ENCODE measurements around the gene CELSR1. TPM values are rescaled to one million over a fixed set of nuclear protein-coding genes. Genes with fewer than 3 reads are reported as not detected.

CELSR1 gene
- total and polyA plus RNA-seq, 2 donors from 2014 or later, result 15.7 to 49.9 TPM

DNA sequence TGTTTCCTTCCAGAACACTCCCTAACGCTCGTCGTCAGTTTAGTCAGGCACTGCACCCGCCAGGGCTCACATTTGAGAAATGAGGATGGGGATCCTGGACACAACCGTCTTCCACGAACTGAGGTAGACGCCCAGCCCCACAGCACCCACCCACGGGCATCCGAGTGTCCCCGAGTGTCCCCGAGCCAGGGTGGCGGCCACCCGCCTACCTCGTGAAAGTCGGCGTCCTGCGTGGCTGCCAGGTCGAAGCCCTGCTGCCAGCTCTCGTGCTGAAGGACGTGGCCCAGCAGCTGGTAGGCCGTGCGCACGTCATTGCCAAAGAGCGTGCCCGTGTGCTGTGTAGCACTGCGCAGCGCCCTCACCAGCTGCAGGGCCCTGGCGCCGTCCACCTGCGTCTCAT is 148.3 kb downstream of the CELSR1 start:
- no peak overlapping the region for H3K9ac ChIP-seq (ENCODE audit: low read length in 3 of 3)
- FAIRE-seq (no peak), DNase-seq (peak in 1 of 5 donors; percentile 63)
- H3K36me3 ChIP-seq (ENCODE audit: control insufficient read depth in 2 of 3, insufficient read depth in 3 of 3, low read length in 3 of 3), result peaks cover 0 to 3% (median 2%) of the 10 kb centered on the region in 3 donors
- no peak overlapping the region for H3K4me3 ChIP-seq (ENCODE audit: low read length in 3 of 3)
- H3K27ac ChIP-seq (ENCODE audit: low read depth in 2 of 2, low read length in 2 of 2), result no peak overlapping the region
- intact Hi-C loops (cut with DNase I), result no loop called here
- no peaks in the 10 kb centered on the region for H3K27me3 ChIP-seq (ENCODE audit: control insufficient read depth, insufficient read depth, low read length)
- H3K9me3 ChIP-seq (ENCODE audit: control insufficient read depth in 2 of 3, insufficient read depth in 1 of 3, low read length in 3 of 3), result no peaks in the 10 kb centered on the region
- TF ChIP-seq, protein P1, sequence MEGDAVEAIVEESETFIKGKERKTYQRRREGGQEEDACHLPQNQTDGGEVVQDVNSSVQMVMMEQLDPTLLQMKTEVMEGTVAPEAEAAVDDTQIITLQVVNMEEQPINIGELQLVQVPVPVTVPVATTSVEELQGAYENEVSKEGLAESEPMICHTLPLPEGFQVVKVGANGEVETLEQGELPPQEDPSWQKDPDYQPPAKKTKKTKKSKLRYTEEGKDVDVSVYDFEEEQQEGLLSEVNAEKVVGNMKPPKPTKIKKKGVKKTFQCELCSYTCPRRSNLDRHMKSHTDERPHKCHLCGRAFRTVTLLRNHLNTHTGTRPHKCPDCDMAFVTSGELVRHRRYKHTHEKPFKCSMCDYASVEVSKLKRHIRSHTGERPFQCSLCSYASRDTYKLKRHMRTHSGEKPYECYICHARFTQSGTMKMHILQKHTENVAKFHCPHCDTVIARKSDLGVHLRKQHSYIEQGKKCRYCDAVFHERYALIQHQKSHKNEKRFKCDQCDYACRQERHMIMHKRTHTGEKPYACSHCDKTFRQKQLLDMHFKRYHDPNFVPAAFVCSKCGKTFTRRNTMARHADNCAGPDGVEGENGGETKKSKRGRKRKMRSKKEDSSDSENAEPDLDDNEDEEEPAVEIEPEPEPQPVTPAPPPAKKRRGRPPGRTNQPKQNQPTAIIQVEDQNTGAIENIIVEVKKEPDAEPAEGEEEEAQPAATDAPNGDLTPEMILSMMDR (IDR thresholded peaks at IDR 0.05; ENCODE audit: borderline replicate concordance, extremely low read depth, insufficient read depth), result no peak
- peaks cover 0 to 4% (median 0%) of the 10 kb centered on the region in 3 donors for H3K4me1 ChIP-seq (ENCODE audit: control insufficient read depth in 2 of 3, insufficient read depth in 2 of 3, low read depth in 1 of 3, low read length in 3 of 3)

- DNase-seq, result peak in 1 of 5 donors; percentile 32
- intact Hi-C loops (cut with DNase I), result no loop called here
These were observed 148.8 kb downstream of the CELSR1 start for GRCh38 chr22:46388647-46389046.

DNA sequence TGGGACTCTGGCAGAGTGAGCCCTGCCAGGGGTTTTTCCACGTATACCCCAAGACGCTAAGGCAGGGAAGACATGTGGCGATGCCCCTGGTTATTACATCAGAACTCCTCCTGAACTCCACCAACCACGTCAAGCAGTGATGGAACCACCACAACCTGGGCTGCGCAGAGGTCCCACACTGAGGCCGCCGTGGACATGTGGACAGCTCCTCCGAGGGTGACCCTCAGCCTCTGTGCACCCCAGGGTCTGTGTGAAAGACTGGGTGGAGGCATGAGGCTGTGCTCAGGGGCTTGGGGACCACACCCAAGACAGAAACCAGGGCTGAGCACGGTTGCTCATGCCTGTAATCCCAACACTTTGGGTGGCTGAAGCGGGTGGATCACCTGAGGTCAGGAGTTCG is 149.7 kb downstream of the CELSR1 start:
- DNase-seq (peak in 1 of 5 donors; percentile 49), FAIRE-seq (no peak)
- H3K36me3 ChIP-seq (ENCODE audit: control insufficient read depth in 2 of 3, insufficient read depth in 3 of 3, low read length in 3 of 3), result peaks cover 0 to 3% (median 1%) of the 10 kb centered on the region in 3 donors
- H3K9ac ChIP-seq (ENCODE audit: low read length in 3 of 3), result no peak overlapping the region
- no peaks in the 10 kb centered on the region for H3K27me3 ChIP-seq (ENCODE audit: control insufficient read depth, insufficient read depth, low read length)
- TF ChIP-seq, protein P1 (IDR thresholded peaks at IDR 0.05; ENCODE audit: borderline replicate concordance, extremely low read depth, insufficient read depth), result no peak
- no peak overlapping the region for H3K27ac ChIP-seq (ENCODE audit: low read depth in 2 of 2, low read length in 2 of 2)
- no peaks in the 10 kb centered on the region for H3K9me3 ChIP-seq (ENCODE audit: control insufficient read depth in 2 of 3, insufficient read depth in 1 of 3, low read length in 3 of 3)
- H3K4me1 ChIP-seq (ENCODE audit: control insufficient read depth in 2 of 3, insufficient read depth in 2 of 3, low read depth in 1 of 3, low read length in 3 of 3), result peaks cover 0 to 4% (median 0%) of the 10 kb centered on the region in 3 donors
- intact Hi-C loops (cut with DNase I), result no loop called here
- H3K4me3 ChIP-seq (ENCODE audit: low read length in 3 of 3), result no peak overlapping the region

More at GRCh38 chr22:46388647-46389046, 148.8 kb downstream of the CELSR1 start:
- TF ChIP-seq, protein P1 (IDR thresholded peaks at IDR 0.05; ENCODE audit: borderline replicate concordance, extremely low read depth, insufficient read depth), result no peak
- no peak for FAIRE-seq
- no peaks in the 10 kb centered on the region for H3K27me3 ChIP-seq (ENCODE audit: control insufficient read depth, insufficient read depth, low read length)
- peaks cover 0 to 4% (median 0%) of the 10 kb centered on the region in 3 donors for H3K4me1 ChIP-seq (ENCODE audit: control insufficient read depth in 2 of 3, insufficient read depth in 2 of 3, low read depth in 1 of 3, low read length in 3 of 3)
- no peak overlapping the region for H3K27ac ChIP-seq (ENCODE audit: low read depth in 2 of 2, low read length in 2 of 2)
- H3K9me3 ChIP-seq (ENCODE audit: control insufficient read depth in 2 of 3, insufficient read depth in 1 of 3, low read length in 3 of 3), result no peaks in the 10 kb centered on the region
- H3K9ac ChIP-seq (ENCODE audit: low read length in 3 of 3), result no peak overlapping the region
- H3K4me3 ChIP-seq (ENCODE audit: low read length in 3 of 3), result no peak overlapping the region
- H3K36me3 ChIP-seq (ENCODE audit: control insufficient read depth in 2 of 3, insufficient read depth in 3 of 3, low read length in 3 of 3), result peaks cover 0 to 3% (median 2%) of the 10 kb centered on the region in 3 donors

DNA sequence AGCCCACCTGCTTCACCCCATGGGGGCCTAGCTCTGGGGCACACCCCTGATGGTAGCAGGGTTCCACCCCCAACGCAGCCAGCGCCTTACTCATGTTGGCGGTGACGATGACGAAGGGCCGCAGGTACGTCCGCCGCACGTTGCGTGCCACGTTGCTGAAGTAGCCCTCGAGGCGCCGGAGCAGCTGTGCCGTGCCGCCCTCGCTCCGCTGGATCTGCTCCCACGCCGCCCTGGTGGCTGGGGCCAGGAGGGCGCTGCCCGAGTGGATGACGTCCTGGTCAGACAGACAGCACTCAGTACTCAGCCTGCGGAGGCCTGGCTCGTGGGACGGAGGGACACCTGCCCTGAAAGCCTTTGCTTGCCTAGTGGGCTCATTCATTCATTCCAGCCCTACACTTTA is 151.1 kb downstream of the CELSR1 start:
- TF ChIP-seq, protein P1 (IDR thresholded peaks at IDR 0.05; ENCODE audit: borderline replicate concordance, extremely low read depth, insufficient read depth), result no peak
- Histone ChIP-seq H3K27ac (ENCODE audit: low read depth in 2 of 2, low read length in 2 of 2) (no peak overlapping the region), H3K9me3 (ENCODE audit: control insufficient read depth in 2 of 3, insufficient read depth in 1 of 3, low read length in 3 of 3) (no peaks in the 10 kb centered on the region), H3K9ac (ENCODE audit: low read length in 3 of 3) (no peak overlapping the region), H3K27me3 (ENCODE audit: control insufficient read depth, insufficient read depth, low read length) (no peaks in the 10 kb centered on the region), H3K4me3 (ENCODE audit: low read length in 3 of 3) (no peak overlapping the region), H3K4me1 (ENCODE audit: control insufficient read depth in 2 of 3, insufficient read depth in 2 of 3, low read depth in 1 of 3, low read length in 3 of 3) (peaks cover 0 to 5% (median 0%) of the 10 kb centered on the region in 3 donors), H3K36me3 (ENCODE audit: control insufficient read depth in 2 of 3, insufficient read depth in 3 of 3, low read length in 3 of 3) (peaks cover 0 to 8% (median 2%) of the 10 kb centered on the region in 3 donors)
- intact Hi-C loops (cut with DNase I), result no loop called here
- DNase-seq (peak in 1 of 5 donors; percentile 69), FAIRE-seq (no peak)

Measured in kidney (tissue), 14 donors.